Measurements from ENCODE around the gene CCNY. TPM values are rescaled to one million over a fixed set of nuclear protein-coding genes. Genes with fewer than 3 reads are reported as not detected.
"Not testable (repeated sequence)": the region's sequence is repeated elsewhere in the genome, so short reads cannot be mapped to it uniquely, and the experiment has no call there.

The CCNY gene
- total RNA-seq, 2 donors from 2014 or later, result 40.1 to 84.6 TPM

GRCh38 chr10:35398908-35399307 lies 62.6 kb downstream of the CCNY start:
- DNase-seq (ENCODE audit: low spot score), result no peak
- Histone ChIP-seq H3K4me1 (ENCODE audit: control insufficient read depth in 1 of 2, low read depth in 2 of 2) (peaks cover 14 to 40% of the 10 kb centered on the region in 2 donors), H3K36me3 (no peaks in the 10 kb centered on the region), H3K9me3 (no peaks in the 10 kb centered on the region), H3K27me3 (replicated peaks; ENCODE audit: insufficient read depth) (no peaks in the 10 kb centered on the region), H3K27ac (no peak overlapping the region), H3K4me3 (no peak overlapping the region)
- no peak for ATAC-seq (ENCODE audit: insufficient number of reproducible peaks, low FRiP score, low read depth)
- no peak for TF ChIP-seq CTCF (IDR thresholded peaks at IDR 0.05)

- no peak for DNase-seq (ENCODE audit: low spot score)
- peaks cover 14 to 40% of the 10 kb centered on the region in 2 donors for H3K4me1 ChIP-seq (ENCODE audit: control insufficient read depth in 1 of 2, low read depth in 2 of 2)
- H3K27ac ChIP-seq, result no peak overlapping the region
Measured at GRCh38 chr10:35399414-35400009, 63.2 kb downstream of the CCNY start.

GRCh38 chr10:35400595-35401268 lies 64.4 kb downstream of the CCNY start:
- H3K4me1 ChIP-seq (ENCODE audit: control insufficient read depth in 1 of 2, low read depth in 2 of 2), result peaks cover 14 to 40% of the 10 kb centered on the region in 2 donors
- H3K27ac ChIP-seq, result peak overlapping the region in 1 of 2 donors; percentile 22
- no peaks in the 10 kb centered on the region for H3K9me3 ChIP-seq
- no peak for DNase-seq (ENCODE audit: low spot score)
- no peak for TF ChIP-seq CTCF (IDR thresholded peaks at IDR 0.05)
- no peak overlapping the region for H3K4me3 ChIP-seq
- no peaks in the 10 kb centered on the region for H3K27me3 ChIP-seq (replicated peaks; ENCODE audit: insufficient read depth)
- H3K36me3 ChIP-seq, result no peaks in the 10 kb centered on the region
- ATAC-seq (ENCODE audit: insufficient number of reproducible peaks, low FRiP score, low read depth), result no peak

More at GRCh38 chr10:35399414-35400009, 63.2 kb downstream of the CCNY start:
- no peak for ATAC-seq (ENCODE audit: insufficient number of reproducible peaks, low FRiP score, low read depth)
- Histone ChIP-seq H3K36me3 (no peaks in the 10 kb centered on the region), H3K9me3 (no peaks in the 10 kb centered on the region), H3K4me3 (no peak overlapping the region), H3K27me3 (replicated peaks; ENCODE audit: insufficient read depth) (no peaks in the 10 kb centered on the region)
- TF ChIP-seq CTCF (IDR thresholded peaks at IDR 0.05), result no peak

- not testable (repeated sequence) for ATAC-seq (ENCODE audit: insufficient number of reproducible peaks, low FRiP score, low read depth); H3K36me3 ChIP-seq; H3K9me3 ChIP-seq; DNase-seq (ENCODE audit: low spot score); H3K4me3 ChIP-seq; H3K27ac ChIP-seq; H3K27me3 ChIP-seq (replicated peaks; ENCODE audit: insufficient read depth)
- peaks cover 14 to 27% of the 10 kb centered on the region in 2 donors for H3K4me1 ChIP-seq (ENCODE audit: control insufficient read depth in 1 of 2, low read depth in 2 of 2)
Measured at GRCh38 chr10:35403491-35403890, 67.2 kb downstream of the CCNY start.

GRCh38 chr10:35404077-35404476 lies 67.8 kb downstream of the CCNY start:
- not testable (repeated sequence) for H3K27ac ChIP-seq, H3K4me3 ChIP-seq
- H3K4me1 ChIP-seq (ENCODE audit: control insufficient read depth in 1 of 2, low read depth in 2 of 2), result peaks cover 11 to 27% of the 10 kb centered on the region in 2 donors

GRCh38 chr10:35406003-35406630 lies 69.8 kb downstream of the CCNY start:
- not testable (repeated sequence) for ATAC-seq (ENCODE audit: insufficient number of reproducible peaks, low FRiP score, low read depth); H3K9me3 ChIP-seq; DNase-seq (ENCODE audit: low spot score); H3K27ac ChIP-seq; H3K27me3 ChIP-seq (replicated peaks; ENCODE audit: insufficient read depth); H3K36me3 ChIP-seq; H3K4me3 ChIP-seq
- H3K4me1 ChIP-seq (ENCODE audit: control insufficient read depth in 1 of 2, low read depth in 2 of 2), result peaks cover 9 to 23% of the 10 kb centered on the region in 2 donors

More at GRCh38 chr10:35404077-35404476, 67.8 kb downstream of the CCNY start:
- not testable (repeated sequence) for H3K36me3 ChIP-seq; H3K9me3 ChIP-seq; ATAC-seq (ENCODE audit: insufficient number of reproducible peaks, low FRiP score, low read depth); H3K27me3 ChIP-seq (replicated peaks; ENCODE audit: insufficient read depth); DNase-seq (ENCODE audit: low spot score)

- H3K27me3 ChIP-seq (replicated peaks; ENCODE audit: insufficient read depth); H3K4me3 ChIP-seq; H3K9me3 ChIP-seq; H3K36me3 ChIP-seq; ATAC-seq (ENCODE audit: insufficient number of reproducible peaks, low FRiP score, low read depth); H3K27ac ChIP-seq; DNase-seq (ENCODE audit: low spot score): not testable (repeated sequence)
- peaks cover 7 to 27% of the 10 kb centered on the region in 2 donors for H3K4me1 ChIP-seq (ENCODE audit: control insufficient read depth in 1 of 2, low read depth in 2 of 2)
Measured at GRCh38 chr10:35407696-35408095, 71.4 kb downstream of the CCNY start.
